Stimulated activated CD8-positive, alpha-beta memory T cell treated with anti-CD3 and anti-CD28 coated beads, Interleukin-7, amount 100 ng/mL, for 4 hours (primary cell): Measurements from ENCODE around the gene DLK1.

Source experiments
- DNase-seq, 2 donors: peaks; one replicate each; pipeline ENCODE4 v3.0.0-alpha.2; 2020; ENCODE audit warnings: low read depth in 2 of 2

Gene DLK1

DNA sequence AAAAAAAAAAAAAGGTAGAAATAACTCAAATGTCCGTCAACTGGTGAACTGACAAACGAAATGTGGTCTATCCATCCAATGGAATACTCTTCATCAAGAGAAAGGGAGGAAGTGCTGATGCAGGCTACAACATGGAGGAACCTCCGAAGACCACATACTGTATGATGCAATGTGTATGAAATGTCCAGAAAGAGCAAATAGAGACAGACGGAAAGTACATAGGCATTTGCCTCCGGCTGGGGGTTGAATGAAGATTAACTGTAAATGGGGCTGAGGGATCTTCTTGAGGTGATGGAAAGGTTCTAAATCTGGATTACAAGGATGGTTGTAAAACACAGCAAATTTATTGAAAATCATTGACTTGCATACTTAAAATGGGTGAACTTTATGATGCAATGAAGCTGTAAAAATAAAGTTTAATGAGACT is 35.4 kb downstream of the DLK1 start:
- DNase-seq = no peak

DNA sequence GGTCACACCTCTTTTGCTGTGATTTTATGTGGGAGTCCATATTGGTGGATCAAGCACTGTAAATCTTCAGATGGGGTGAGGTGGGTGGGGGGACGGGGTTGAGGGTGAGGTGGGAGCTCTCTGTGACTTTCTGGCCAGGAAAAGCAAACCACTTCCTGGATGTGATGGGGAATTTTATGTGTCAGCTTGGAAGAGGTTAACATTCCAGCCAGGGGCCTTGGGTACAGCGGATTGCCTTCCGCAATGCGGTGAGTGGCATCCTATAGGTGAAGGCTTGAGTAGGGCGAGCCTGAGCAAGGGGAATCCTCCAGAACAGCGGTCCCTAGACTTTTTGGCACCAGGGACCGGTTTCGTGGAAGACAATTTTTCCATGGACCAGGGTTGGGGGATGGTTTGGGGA is 36.2 kb downstream of the DLK1 start:
- DNase-seq = no peak

DNA sequence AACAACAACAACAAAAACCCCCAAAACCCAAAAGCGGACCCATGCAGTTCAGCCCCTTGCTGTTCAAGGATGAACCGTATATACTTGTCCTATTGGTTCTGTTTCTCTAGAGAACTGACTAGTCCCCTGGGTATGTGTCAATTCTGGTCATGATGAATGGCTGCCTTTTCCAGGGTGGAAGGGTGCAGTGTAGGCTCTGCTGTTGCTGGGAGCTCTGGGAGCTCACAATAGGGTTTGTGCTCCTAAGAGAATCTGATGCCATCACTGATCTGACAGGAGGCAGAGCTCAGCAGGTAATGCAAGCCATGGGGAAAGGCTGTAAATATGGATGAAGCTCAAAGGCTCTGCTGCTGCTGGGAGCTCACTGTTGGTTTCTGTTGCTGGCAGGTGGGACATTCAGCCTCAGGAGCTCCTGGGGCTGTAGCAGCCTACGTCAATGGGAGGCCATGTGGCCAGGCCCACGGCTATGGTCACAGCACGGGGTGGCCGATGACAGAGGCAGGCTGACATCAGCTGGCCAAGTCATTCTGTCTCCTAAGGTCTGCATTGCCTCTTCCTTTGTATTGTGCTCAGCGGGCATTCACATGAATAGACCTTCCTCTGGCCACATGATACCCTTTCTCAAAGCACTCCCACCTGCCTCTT is 37.9 kb downstream of the DLK1 start:
- DNase-seq = no peak

DNA sequence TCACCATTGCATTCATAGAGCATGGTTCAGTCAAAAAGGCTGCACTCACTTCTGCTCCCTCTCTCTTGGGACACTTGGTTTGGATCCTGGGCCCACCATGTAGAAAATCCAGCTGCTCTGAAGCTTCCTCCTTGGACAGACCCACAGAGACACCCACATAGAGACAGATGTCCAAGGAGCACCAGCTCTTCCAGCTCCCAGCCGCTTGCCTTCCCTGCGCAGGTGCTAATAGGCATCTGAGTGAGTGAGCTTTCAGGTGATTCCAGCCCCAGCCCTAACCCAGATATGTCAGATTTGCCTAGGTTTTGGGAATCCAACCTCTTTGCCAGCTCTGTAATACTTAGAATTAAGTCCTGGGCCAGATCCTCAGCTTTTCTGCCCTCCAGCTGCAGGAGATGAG is 38.6 kb downstream of the DLK1 start:
- no peak for DNase-seq

DNA sequence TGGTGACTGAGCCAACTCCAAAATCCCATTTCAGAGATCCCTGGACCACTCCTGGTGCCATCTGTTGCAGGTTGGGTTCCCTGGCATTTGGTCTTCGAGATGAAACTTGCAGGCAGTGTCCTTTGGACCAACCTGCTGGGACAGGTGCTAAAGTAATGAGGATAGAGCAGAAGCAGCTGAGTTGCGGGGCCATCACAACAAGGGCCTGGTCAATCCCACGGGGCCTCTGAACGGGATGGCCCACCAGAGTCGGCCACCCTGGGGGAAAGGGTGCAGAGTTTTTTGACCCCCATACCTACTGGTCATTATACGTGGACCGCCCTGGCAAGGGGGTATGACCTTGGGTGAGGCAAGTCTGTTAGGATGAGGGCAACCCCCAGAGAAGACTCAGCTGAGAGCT is 39.3 kb downstream of the DLK1 start:
- DNase-seq = no peak

GRCh38 chr14:100767003-100767787 is 40.5 kb downstream of the DLK1 start:
- no peak for DNase-seq

GRCh38 chr14:100767788-100768536 is 41.3 kb downstream of the DLK1 start:
- DNase-seq = no peak

DNA sequence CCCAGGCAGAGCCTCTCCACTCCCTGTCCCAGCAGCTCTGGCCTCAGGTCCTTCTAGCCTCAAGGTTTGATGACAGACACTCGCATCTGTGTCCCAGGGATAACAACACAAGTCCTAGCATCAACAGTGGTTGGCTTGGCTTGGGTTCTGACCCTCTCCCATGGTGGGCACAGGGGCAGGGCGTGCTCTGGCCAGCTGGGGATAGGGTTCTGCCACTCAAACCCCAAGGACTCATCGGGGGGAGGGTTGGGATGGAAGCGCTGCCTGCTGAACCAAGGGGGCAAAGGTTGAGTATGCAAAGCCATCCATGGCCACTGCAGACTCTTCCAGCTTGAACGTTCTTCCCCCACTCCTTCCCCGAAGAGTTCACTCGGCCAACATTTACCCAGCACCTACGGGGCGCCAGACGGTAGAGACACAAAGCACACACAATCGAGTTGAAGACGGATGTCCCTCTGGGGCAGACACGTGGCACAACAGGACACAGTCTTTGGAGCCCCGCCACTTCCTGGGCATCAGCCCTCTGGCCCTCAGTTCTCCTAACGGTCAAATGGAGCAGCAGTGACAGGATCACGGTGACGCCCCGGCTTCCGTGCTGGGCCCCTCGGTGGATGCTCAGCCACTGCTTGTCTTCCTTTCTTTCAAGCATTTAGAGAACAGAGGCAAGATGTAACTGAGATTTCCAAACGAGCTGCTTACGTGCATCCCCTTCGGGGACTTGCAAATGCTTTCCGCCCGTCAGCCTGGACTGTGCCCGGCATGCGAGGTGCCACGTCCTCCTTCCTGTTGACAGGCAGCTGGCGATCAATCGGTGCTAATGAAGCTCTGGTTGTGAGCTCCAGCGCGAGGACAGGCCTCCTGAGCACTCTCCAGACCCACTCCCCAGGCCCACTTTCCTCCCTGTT is 42.6 kb downstream of the DLK1 start:
- DNase-seq = no peak

DNA sequence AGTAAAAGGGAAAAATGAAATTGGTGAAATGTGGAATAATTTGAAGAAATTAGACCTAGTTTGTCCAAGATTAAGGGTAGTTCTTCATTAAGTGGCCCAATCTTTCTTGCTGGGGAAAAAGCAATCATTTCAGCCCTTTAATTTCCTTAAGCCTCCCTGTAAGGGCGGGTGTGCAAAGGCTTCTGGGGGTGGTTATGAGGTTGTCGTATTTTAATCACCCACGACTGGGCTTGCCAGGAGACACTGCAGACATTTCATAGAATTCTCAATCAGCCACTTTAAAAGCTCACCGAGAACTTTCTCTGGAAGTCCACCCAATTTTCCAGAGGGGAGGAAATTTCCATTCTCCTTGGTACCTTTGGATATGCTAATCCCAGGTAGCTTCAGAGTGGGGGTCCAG is 43.4 kb downstream of the DLK1 start:
- no peak for DNase-seq

GRCh38 chr14:100770605-100771120 is 44.0 kb downstream of the DLK1 start:
- no peak for DNase-seq

- no peak for DNase-seq
Observed at GRCh38 chr14:100771121-100771800, 44.6 kb downstream of the DLK1 start.

DNA sequence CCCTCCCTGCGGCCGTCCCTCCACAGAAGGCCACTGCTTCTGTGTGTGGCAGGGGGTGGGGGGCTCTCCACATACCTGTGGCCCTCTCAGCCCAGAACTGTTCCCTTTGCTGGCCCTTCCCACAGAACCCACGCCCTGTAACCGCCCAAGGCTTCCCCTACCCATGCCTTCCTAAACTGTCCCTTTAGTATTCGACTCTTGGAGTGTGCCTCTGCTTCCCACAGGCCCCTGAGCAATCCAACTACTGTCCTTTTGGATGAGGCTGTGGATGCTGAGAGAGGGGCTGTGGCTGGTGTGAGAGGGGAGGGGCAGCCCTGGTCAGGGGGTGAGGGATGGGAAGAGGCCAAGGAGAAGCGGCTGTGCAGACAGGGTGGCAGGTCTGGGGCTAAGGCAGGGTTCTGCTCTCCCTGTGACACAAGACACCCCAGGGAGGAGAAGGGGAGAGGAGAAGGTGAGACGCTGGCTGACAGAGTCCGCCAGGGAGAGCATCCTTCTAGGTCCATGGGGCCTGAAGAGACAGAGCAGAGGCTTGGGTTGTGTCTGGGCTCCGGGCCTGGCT is 46.0 kb downstream of the DLK1 start:
- DNase-seq = no peak

DNA sequence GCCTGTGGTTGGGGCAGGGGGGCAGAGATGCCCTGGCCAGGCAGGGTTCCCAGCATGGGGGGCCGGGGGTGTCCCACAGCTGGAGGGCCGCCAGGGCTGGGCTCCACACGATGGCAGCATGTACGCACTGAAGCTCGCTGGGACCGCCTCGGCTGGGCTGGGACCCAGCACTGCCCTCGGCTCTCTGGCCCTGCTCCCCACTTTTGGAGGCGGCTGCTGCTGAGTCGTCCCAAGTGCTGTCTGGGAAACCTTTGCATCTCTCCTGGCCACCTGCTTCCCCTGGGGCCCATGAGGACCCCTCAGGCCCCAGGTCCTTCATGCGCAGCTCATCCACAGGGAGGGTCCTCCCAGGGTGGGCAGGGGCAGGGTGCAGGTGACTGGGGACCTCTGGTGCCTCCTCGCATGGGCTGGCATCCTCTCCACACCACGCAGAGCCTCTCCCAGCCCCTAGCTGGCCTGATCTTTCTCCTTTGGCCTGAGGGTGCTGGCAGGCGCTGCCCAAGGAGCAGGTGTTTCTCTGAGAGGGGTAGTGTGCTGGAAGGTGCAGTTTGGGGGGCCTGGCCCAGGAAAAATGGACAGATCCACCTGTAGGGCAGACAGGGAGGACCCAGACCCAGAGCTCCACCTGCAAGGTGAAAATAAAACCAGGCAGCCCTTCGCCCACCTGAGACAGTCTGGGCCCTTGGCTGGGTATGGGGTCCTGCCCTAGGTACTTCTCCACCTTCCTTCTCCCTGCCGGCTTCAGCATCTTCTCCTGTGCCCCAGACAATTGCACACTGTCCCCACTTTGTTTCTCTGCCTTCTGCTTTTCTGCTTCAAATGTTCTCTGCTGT is 46.9 kb downstream of the DLK1 start:
- no peak for DNase-seq

DNA sequence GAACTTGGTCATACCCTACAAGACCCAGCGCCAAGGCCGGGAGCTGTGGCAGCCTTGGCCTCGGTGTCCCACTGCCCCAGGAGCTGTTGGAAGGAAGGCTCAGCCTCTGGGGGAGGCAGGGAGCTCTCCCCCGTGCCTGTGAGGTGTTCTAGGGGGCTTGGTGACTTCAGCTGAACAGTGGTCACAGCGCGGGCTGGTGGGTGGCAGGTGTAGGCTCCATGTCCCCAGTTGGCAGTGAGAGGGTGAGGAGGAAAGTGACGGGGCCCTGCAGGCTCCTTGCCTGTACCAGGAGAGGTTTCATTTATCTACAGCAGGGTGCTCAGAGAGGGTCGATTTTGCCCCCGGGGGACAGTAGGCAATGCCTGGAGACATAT is 47.5 kb downstream of the DLK1 start:
- DNase-seq = no peak

GRCh38 chr14:100775351-100775830 is 48.7 kb downstream of the DLK1 start:
- no peak for DNase-seq

DNA sequence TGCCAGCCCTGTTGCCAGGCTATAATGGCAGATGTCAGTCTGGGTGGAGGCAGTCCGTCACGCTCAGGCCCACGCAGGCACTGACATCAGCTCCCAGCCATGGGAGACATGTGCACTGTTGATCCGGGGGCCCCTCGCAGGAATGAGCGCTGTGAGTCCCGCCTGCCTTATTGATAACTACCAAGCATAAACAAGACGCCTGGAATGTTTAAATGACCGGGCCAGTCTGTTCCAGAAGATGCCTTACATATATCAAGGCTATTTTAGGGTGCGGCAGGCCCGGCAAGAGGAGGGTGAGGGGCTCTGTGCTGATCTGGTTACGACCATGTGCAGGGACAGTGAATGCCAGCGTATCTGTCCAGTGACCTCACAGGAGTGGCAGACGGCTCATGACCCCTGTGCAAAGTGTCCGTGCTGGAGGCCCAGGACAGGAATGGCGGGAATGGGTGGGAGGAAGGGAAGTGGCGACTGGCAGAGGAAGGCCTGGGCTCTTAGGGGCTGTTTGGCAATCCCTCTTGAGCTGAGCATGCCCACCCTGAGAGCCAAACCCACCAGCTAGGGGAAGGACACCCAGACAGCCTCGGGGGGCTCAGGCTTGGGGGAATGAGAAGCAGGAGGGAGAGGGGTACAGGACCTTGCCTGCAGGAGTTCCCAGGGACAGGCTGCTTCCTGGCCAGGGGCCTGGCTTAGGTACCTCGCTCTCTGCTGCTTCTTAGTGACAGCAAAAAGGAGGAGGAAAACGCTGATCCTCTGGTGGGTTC is 49.3 kb downstream of the DLK1 start:
- no peak for DNase-seq

- DNase-seq = no peak
Observed at GRCh38 chr14:100776681-100777365, 50.1 kb downstream of the DLK1 start.

DNA sequence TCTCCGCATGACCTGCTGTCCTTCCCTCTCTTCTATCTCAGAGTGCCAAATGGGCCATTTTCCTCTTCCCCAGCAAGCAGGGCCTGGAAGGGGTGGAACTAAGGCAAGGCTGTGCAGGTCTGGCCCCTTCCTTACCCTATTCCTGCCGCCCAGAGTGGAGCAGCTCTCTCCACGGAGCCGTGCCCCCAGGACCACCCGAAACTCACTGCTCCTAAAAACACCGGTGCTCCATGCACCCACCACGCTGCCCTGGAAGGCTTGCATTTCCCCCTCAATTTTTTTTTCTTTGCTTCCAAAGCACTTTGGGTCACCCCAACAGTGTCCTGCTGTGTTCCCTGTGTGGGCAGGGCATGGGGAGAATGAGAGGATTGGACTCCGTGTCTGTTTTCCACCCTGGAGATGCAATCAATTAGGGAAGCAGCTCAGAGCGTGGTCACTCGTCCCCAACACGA is 50.7 kb downstream of the DLK1 start:
- no peak for DNase-seq
